Measurements from ENCODE around the gene FAM110A.
A peak's percentile ranks its signal among the peaks of the same experiment; 100 is the strongest.

FAM110A gene

DNA sequence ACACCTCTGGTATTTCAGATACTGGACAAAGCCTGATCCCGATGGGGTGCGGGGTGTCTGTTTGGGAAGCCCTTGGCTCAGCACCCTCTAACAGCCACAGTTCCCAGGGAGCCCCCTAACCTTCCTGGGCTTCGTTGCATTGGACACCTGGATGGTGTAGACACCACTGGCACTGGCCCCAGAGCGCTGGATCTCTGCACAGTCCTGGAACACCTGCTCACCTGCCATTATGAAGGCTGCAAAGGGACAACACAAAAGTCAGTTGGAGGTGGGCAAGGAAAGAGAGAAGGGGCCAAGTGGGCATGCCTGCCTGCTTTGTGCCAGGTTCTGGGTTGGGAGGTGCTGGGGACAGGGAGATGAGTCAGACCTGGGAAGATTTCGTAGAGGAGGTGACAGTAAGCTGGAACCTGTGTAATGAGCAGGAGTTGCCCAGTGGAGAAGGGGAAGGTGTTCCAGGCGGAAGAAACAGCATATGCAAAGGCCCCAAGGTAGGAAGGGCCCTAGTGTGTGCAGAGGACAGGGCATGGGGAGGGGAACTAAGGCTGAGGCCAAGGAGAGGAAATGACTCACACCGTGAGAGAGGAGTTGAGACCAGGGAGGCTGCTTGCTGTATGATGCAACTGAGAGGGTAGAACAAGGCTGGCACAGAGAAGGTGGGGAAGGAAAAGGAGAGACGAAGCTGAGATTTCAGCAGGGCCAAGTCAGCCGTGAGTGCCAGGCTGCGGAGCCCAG, 47.7 kb downstream of the FAM110A start:
- Histone ChIP-seq H3K27me3 (ENCODE audit: insufficient read depth, low read depth, severe bottlenecking) (no peaks in the 10 kb centered on the region), H3K27ac (no peak overlapping the region), H3K9me3 (ENCODE audit: severe bottlenecking) (no peaks in the 10 kb centered on the region), H3K36me3 (no peaks in the 10 kb centered on the region), H3K4me3 (ENCODE audit: low read depth, low read length) (no peak overlapping the region)
- TF ChIP-seq, protein P1, sequence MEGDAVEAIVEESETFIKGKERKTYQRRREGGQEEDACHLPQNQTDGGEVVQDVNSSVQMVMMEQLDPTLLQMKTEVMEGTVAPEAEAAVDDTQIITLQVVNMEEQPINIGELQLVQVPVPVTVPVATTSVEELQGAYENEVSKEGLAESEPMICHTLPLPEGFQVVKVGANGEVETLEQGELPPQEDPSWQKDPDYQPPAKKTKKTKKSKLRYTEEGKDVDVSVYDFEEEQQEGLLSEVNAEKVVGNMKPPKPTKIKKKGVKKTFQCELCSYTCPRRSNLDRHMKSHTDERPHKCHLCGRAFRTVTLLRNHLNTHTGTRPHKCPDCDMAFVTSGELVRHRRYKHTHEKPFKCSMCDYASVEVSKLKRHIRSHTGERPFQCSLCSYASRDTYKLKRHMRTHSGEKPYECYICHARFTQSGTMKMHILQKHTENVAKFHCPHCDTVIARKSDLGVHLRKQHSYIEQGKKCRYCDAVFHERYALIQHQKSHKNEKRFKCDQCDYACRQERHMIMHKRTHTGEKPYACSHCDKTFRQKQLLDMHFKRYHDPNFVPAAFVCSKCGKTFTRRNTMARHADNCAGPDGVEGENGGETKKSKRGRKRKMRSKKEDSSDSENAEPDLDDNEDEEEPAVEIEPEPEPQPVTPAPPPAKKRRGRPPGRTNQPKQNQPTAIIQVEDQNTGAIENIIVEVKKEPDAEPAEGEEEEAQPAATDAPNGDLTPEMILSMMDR (IDR thresholded peaks at IDR 0.05; ENCODE audit: low read depth, low read length) = no peak
- DNase-seq = no peak

DNA sequence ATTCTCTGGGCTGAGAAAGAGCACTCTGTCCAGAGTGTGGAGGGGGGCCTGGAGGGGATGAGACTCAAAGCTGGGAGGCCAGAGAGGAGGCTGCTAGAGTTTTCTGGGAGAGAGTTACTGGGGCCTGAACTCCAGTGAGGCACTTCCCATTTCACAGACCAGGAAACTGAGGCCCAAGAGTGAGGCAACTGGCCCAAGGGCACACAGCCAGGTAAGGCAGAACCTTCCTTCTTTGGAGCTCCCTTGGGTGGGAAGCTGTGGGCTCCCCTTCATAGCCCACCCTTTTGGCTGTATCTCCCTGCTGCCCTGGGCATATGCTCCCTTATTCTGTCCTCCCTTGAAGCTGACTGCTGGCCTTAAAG, 48.2 kb downstream of the FAM110A start:
- Histone ChIP-seq H3K27ac (no peak overlapping the region), H3K9me3 (ENCODE audit: severe bottlenecking) (no peaks in the 10 kb centered on the region), H3K27me3 (ENCODE audit: insufficient read depth, low read depth, severe bottlenecking) (no peaks in the 10 kb centered on the region), H3K36me3 (no peaks in the 10 kb centered on the region), H3K4me3 (ENCODE audit: low read depth, low read length) (no peak overlapping the region)
- no peak for DNase-seq
- TF ChIP-seq, protein P1 (IDR thresholded peaks at IDR 0.05; ENCODE audit: low read depth, low read length) = no peak

DNA sequence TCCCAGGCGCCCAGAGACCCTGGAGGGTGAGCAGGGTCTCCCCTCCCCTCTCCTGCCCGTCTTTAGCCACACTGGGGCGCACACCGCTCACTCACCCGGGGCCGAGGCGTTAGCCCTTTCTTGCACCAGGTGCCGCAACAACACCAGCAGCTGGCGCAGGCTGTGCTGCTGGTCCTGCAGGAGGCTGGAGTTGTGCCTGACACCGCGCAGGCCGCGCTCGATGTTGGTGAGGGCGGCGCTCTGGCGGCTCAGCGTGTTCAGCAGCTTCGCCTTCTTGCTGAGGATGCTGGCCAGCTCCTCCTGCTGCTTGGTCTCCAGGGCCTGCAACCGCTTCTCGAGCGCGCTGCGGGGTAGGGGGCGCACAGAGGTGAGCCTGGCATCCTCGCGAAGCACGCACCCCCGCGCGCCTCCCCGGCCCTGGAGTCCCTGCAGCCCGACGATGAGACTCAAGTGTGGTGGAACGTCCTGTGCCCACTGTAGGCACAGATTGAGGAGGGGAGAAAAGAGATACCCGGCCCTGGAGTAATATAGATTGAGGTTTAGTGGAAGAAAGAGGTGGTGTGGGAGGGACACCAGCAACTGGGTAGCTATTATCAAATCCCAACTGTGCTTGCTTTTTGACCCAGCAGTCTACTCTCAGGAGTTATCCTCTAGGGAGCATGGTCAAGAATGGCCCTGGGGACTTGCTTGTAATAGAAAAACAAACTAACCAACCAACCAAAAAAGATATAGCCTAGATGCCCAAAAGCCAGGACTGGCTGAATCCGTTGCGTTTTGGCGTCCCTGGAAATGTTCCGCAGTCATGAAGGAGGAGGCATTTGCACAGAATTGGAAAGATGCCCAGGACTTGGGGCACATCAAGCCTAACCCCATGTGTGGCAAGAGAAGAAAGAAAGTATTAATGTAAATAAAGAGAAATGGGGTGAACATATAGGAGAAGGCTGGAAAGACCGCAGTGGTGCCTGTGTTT, 51.8 kb downstream of the FAM110A start:
- Histone ChIP-seq H3K27ac (no peak overlapping the region), H3K9me3 (ENCODE audit: severe bottlenecking) (no peaks in the 10 kb centered on the region), H3K27me3 (ENCODE audit: insufficient read depth, low read depth, severe bottlenecking) (no peaks in the 10 kb centered on the region), H3K36me3 (no peaks in the 10 kb centered on the region), H3K4me3 (ENCODE audit: low read depth, low read length) (no peak overlapping the region)
- TF ChIP-seq, protein P1 (IDR thresholded peaks at IDR 0.05; ENCODE audit: low read depth, low read length) = no peak
- DNase-seq = no peak

DNA sequence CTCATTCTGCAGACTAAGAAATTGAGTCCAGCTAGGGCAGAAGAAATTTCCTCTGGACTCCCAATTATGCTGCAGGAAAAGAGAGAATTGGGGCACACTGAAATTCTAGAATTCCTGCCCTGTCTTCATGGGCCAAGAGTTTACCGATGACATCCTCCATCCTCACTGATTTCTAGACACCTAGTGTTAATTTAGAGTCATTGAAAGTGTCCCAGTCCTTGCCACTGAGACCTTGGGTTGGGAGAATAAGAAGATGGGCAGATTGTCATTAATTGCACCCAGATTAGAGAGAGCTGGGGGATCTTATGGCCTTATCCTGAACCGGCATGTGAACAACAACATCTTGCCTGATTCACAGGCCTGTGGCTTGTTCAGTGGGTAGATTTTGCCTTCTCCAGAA, 53.6 kb downstream of the FAM110A start:
- no peaks in the 10 kb centered on the region for H3K36me3 ChIP-seq
- DNase-seq = peak; percentile 20
- H3K9me3 ChIP-seq (ENCODE audit: severe bottlenecking) = no peaks in the 10 kb centered on the region
- H3K4me3 ChIP-seq (ENCODE audit: low read depth, low read length) = no peak overlapping the region
- TF ChIP-seq, protein P1 (IDR thresholded peaks at IDR 0.05; ENCODE audit: low read depth, low read length) = no peak
- no peaks in the 10 kb centered on the region for H3K27me3 ChIP-seq (ENCODE audit: insufficient read depth, low read depth, severe bottlenecking)
- H3K27ac ChIP-seq = no peak overlapping the region

DNA sequence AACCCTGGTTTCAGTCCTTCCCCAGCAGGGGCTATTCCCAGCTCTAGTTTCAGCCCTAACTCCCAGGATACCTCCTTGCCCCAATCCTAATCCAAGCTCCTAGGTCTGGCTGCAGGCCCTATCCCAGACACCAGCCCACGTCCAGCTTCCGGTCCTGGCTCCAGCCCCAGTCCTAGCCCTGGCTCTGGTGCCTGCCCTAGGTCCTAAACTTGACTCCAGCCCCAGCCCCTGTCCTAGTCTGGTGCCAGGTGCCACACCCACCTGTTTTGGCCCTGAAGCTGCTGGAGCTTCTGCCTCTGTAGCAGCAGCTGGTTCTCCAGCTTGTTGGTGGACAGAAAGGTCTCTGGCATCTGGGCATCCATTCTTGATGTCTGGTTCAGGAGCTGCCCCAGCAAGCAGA, 54.5 kb downstream of the FAM110A start:
- Histone ChIP-seq H3K4me3 (ENCODE audit: low read depth, low read length) (no peak overlapping the region), H3K9me3 (ENCODE audit: severe bottlenecking) (no peaks in the 10 kb centered on the region), H3K27me3 (ENCODE audit: insufficient read depth, low read depth, severe bottlenecking) (no peaks in the 10 kb centered on the region), H3K36me3 (no peaks in the 10 kb centered on the region), H3K27ac (no peak overlapping the region)
- no peak for DNase-seq
- TF ChIP-seq, protein P1 (IDR thresholded peaks at IDR 0.05; ENCODE audit: low read depth, low read length) = no peak

Data from WERI-Rb-1 (cell line).